ENCODE results near the gene PRDX3.
"Not testable (repeated sequence)": the region's sequence is repeated elsewhere in the genome, so short reads cannot be mapped to it uniquely, and the experiment has no call there.

Gene PRDX3

DNA sequence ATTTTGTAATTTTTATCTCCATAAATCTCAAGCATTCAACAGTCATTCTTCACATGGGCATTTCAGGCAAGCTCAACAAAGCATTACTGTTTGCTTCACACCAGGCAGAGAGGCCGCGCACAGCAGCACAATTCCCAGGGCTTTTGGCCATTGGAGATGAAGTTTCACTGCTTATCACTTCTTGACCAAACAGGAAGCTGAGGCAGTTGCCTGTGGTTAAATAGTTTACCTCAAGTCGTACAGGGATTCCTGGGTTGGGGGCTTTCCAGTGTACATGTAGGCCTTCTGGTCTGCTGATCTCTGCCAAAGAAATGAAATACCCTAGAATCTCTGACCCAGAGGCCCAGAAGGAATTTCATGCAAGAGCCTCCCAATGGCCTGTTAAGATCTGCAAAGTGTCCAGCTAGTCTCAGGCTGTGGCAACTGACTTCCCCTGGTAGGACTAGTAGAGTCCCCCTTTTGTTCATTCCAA is 11.2 kb upstream of the PRDX3 start:
- no peak overlapping the region for H2AFZ ChIP-seq (ENCODE audit: low read length)
- H3K9ac ChIP-seq (ENCODE audit: low read length) = no peak overlapping the region
- no peaks in the 10 kb centered on the region for H3F3A ChIP-seq (ENCODE audit: insufficient read depth, low read length)
- H3K4me2 ChIP-seq (ENCODE audit: low read length) = no peak overlapping the region
- no peak overlapping the region for H3K4me3 ChIP-seq (ENCODE audit: low read depth, low read length, poor library complexity, severe bottlenecking)
- H3K36me3 ChIP-seq (ENCODE audit: insufficient read depth, low read length) = no peaks in the 10 kb centered on the region
- H3K27me3 ChIP-seq (ENCODE audit: insufficient read depth, low read length) = no peaks in the 10 kb centered on the region
- H3K4me1 ChIP-seq (ENCODE audit: insufficient read depth, low read length, severe bottlenecking) = no peaks in the 10 kb centered on the region
- H4K20me1 ChIP-seq (ENCODE audit: insufficient read depth, low read length) = no peaks in the 10 kb centered on the region
- H3K9me2 ChIP-seq (ENCODE audit: low read depth, low read length) = no peaks in the 10 kb centered on the region
- no peaks in the 10 kb centered on the region for H3K9me3 ChIP-seq (ENCODE audit: low read length)
- no peak overlapping the region for H3K27ac ChIP-seq (ENCODE audit: low read depth, low read length, poor library complexity, severe bottlenecking)
- no peak for TF ChIP-seq EZH2 (IDR thresholded peaks at IDR 0.05; ENCODE audit: borderline replicate concordance, low read length)
- no peak for TF ChIP-seq CTCF (IDR thresholded peaks at IDR 0.05; ENCODE audit: low read length)
- no peaks in the 10 kb centered on the region for H3K79me2 ChIP-seq (ENCODE audit: insufficient read depth, low read length)

GRCh38 chr10:119183664-119184412 is 5.2 kb upstream of the PRDX3 start:
- Histone ChIP-seq H3K36me3 (ENCODE audit: insufficient read depth, low read length) (no peaks in the 10 kb centered on the region), H2AFZ (ENCODE audit: low read length) (no peak overlapping the region), H3K27ac (ENCODE audit: low read depth, low read length, poor library complexity, severe bottlenecking) (no peak overlapping the region), H3K9ac (ENCODE audit: low read length) (no peak overlapping the region), H3K9me3 (ENCODE audit: low read length) (no peaks in the 10 kb centered on the region), H3K9me2 (ENCODE audit: low read depth, low read length) (no peaks in the 10 kb centered on the region), H3K27me3 (ENCODE audit: insufficient read depth, low read length) (no peaks in the 10 kb centered on the region), H3K4me2 (ENCODE audit: low read length) (no peak overlapping the region), H3K79me2 (ENCODE audit: insufficient read depth, low read length) (no peaks in the 10 kb centered on the region), H3K4me3 (ENCODE audit: low read depth, low read length, poor library complexity, severe bottlenecking) (no peak overlapping the region), H3F3A (ENCODE audit: insufficient read depth, low read length) (no peaks in the 10 kb centered on the region), H4K20me1 (ENCODE audit: insufficient read depth, low read length) (no peaks in the 10 kb centered on the region), H3K4me1 (ENCODE audit: insufficient read depth, low read length, severe bottlenecking) (peaks cover 6% of the 10 kb centered on the region)
- TF ChIP-seq CTCF (IDR thresholded peaks at IDR 0.05; ENCODE audit: low read length) = no peak
- no peak for TF ChIP-seq EZH2 (IDR thresholded peaks at IDR 0.05; ENCODE audit: borderline replicate concordance, low read length)

DNA sequence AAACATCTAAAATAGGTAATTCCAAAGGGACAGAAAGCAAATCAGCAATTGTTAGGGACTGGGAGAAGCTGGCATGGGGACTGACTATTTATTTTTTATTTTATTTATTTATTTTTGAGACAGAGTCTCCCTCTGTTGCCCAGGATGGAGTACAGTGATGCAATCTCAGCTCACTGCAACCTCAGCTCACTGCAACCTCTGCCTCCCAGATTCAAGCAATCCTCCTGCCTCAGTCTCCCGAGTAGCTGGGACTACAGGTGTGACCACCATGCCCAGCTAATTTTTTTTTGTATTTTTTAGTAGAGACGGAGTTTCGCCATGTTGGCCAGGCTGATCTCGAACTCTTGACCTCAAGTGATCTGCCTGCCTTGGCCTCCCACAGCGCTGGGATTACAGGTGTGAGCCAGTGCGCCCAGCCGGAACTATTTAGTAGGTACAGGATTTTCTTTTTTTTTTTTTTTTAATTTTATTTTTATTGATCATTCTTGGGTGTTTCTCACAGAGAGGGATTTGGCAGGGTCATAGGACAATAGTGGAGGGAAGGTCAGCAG is 2.3 kb upstream of the PRDX3 start:
- Histone ChIP-seq H3K79me2 (ENCODE audit: insufficient read depth, low read length) (peaks cover 24% of the 10 kb centered on the region), H3K4me1 (ENCODE audit: insufficient read depth, low read length, severe bottlenecking) (peaks cover 20% of the 10 kb centered on the region), H3K36me3 (ENCODE audit: insufficient read depth, low read length) (peaks cover 14% of the 10 kb centered on the region; the same call in 1 of the 2 replicates)
- H3K27me3 ChIP-seq (ENCODE audit: insufficient read depth, low read length); H3K9me3 ChIP-seq (ENCODE audit: low read length); H4K20me1 ChIP-seq (ENCODE audit: insufficient read depth, low read length); H3F3A ChIP-seq (ENCODE audit: insufficient read depth, low read length); H3K9me2 ChIP-seq (ENCODE audit: low read depth, low read length); H2AFZ ChIP-seq (ENCODE audit: low read length); H3K9ac ChIP-seq (ENCODE audit: low read length); H3K4me2 ChIP-seq (ENCODE audit: low read length); H3K27ac ChIP-seq (ENCODE audit: low read depth, low read length, poor library complexity, severe bottlenecking); H3K4me3 ChIP-seq (ENCODE audit: low read depth, low read length, poor library complexity, severe bottlenecking): not testable (repeated sequence)
